Stimulated activated CD8-positive, alpha-beta memory T cell treated with anti-CD3 and anti-CD28 coated beads, Interleukin-2, amount 100 ng/mL, for 1 hour (primary cell): Measurements from ENCODE around the gene NPR2.

Experiments used
- DNase-seq, 2 donors: peaks; one replicate each; pipeline ENCODE4 v3.0.0-alpha.2; 2020; ENCODE audit warnings: low read depth in 2 of 2

Gene NPR2

GRCh38 chr9:35832814-35833213 lies 41.4 kb downstream of the NPR2 start:
- DNase-seq = no peak

- no peak for DNase-seq
Observed at GRCh38 chr9:35834260-35835215, 43.1 kb downstream of the NPR2 start.

GRCh38 chr9:35835216-35835632 lies 43.8 kb downstream of the NPR2 start:
- no peak for DNase-seq

GRCh38 chr9:35835766-35836165 lies 44.4 kb downstream of the NPR2 start:
- DNase-seq = no peak

- DNase-seq = no peak
Observed at GRCh38 chr9:35836595-35836994, 45.2 kb downstream of the NPR2 start.

- DNase-seq = no peak
Observed at GRCh38 chr9:35839926-35840325, 48.5 kb downstream of the NPR2 start.

DNA sequence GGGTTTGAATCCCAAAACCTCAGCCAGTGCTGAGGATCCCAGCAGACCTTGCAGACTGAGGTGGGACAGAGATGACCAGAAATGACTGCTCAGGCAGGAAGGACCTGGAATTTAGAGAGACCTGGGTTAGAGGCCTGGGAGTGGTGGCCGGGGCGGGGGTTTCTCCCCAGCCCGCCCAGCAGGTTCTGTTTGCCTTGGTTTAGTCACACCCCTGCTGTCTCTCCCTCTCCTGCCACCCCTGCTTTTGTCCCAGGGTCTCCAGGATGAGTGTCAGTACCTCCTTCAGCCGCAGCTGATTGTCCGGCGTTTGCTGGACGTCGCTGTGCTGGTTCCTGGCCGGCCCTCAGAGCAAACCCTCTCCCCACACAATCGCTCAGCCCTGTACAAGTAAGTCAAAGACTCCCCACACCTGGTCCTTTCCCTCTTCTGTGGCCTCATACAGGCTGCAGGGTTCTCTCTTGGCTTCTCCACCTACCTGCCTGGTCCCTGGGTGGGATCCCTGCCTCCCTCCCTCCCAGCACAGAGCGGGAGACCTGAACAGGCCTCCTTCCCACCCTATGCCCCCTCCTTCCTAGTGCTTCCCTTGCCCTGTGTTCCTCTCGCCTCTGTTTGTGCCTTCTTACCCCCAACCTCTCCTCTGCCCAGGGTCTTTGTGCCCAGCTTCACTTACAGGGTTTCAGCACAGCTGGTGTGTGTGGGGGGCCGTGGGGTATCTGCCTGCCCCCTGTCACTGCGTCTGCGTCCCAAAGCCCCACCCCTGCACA lies 49.7 kb downstream of the NPR2 start:
- DNase-seq = no peak

DNA sequence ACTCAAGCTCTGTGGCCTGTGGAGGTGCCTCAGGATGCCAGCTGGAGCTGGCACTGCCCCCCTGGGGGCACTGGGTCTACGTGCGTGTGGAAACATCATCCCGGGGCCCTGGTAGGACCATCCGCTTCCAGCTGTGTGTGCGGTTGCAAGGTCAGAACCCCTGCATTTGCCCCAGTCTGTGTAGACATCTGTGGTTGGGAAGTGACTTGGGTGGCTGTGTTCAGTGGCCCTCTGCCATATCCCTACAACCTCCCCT lies 50.2 kb downstream of the NPR2 start:
- no peak for DNase-seq

DNA sequence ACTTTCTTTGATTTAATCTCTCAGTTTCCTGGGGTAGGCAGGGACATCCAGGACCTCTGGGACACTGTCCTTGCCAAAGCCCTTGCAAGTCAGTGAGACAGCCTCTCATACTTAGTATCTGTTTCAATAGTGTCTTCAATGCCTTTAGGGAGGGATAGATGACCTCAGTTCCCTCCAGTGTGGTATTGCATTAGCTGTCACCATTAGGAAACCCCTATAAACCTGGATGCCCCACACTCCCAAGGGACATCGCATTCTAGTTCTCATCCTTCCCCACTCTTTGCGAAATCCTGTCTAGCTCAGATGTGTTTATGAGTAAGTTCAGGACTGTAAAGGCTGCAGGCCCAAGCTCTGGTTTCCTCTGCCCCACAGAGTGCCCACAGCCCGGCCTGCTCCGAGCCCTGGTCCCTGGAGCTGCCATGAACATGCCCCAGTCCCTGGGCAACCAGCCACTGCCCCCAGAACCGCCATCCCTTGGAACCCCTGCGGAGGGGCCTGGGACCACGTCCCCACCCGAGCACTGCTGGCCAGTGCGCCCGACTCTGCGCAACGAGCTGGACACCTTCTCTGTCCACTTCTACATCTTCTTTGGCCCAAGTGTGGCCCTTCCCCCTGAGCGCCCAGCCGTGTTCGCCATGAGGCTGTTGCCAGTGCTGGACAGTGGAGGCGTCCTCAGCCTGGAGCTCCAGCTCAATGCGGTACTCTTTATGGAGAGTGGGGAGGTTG lies 50.8 kb downstream of the NPR2 start:
- DNase-seq = no peak

- no peak for DNase-seq
Observed at GRCh38 chr9:35842795-35843194, 51.4 kb downstream of the NPR2 start.

DNA sequence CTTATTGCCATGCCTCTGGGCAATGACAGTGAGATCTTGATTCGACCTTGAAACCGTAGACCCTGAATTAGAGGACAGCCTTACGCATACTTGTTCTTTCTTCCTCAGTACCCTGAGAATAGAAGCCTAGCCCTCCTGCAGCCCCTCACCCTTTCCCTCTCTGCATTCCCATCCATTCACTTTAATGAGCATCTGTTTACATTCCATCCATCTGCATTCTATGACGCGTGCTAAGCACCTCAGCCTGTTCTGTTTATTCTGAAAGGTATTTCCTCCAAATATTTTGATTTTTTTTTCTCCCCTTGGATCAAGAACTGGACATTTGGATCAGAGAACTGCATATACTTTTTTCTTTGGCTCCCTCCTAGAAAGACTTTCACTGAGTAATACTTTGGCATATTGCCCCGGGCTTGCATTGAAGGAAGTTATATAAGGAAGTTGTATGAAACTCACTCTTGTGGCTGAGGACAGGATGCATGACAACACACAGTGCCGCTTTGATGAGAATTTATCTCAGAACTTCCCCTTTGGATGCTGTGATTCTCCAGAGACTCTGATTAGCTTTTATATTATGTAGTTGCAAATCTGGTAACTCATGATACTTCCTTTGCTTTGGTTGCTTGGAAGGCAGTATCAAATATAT lies 53.4 kb downstream of the NPR2 start:
- DNase-seq = no peak

DNA sequence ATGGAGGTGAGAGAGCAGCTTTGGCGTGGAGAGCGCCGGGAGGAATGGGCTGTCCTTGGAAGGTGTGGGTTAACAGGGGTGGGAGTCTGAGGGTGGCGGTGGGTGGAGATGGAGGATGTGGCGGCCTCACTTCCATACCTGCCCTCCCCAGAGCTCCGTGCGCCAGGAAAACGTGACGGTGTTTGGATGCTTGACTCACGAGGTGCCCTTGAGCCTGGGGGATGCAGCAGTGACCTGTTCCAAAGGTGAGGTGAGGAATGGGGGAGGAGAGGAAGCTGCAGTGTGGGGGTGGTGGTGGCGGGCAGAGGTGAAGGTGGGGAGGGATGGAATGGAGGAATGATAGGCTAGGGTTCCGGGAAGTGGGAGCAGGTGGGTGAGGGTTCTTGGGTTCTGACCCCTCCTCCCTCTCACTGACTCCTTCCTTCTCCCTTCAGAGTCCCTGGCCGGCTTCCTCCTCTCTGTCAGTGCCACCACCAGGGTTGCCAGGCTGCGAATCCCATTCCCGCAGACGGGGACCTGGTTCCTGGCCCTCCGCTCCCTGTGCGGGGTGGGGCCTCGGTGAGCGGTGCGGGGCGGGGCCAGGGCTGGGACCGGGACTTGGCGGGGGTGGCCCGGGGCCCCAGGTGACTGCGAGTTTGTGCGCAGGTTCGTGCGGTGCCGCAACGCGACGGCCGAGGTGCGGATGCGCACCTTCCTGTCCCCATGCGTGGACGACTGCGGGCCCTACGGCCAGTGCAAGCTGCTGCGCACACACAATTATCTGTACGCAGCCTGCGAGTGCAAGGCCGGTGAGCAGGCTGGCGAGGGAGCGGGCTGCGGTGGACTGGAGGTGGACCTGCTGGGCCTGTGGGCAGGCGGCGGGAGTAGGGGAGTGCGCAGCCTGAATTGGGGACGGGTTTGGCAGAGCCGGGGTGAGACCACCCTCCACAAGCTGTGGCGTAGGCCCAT lies 54.7 kb downstream of the NPR2 start:
- DNase-seq = no peak

GRCh38 chr9:35847792-35848572 lies 56.6 kb downstream of the NPR2 start:
- DNase-seq = no peak

DNA sequence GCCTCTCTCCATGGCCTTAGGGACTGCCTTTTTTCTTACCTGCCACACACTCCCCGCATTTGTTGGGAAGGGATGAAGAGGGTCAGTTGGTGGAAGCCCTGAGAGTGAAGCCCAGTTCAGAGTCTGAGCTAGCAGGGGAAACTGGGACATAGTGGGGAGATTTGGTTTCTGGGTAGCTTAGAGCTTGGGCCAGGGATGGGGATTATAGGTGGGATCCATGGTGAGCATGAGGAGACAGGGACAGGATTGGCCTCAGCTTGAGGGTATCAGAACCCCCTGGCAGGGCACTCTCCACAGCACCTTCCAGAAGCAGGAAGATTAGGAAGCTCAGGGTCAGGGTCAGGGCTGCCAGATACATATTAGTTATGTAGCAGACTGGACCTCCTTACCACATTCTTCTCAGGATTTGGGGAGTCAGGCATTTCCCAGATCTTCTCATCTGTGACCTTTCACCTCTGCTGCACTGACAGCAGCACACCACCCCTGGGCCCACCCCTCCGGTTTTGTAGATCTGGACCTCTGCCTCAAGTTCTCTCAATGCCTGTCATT lies 61.0 kb downstream of the NPR2 start:
- no peak for DNase-seq

DNA sequence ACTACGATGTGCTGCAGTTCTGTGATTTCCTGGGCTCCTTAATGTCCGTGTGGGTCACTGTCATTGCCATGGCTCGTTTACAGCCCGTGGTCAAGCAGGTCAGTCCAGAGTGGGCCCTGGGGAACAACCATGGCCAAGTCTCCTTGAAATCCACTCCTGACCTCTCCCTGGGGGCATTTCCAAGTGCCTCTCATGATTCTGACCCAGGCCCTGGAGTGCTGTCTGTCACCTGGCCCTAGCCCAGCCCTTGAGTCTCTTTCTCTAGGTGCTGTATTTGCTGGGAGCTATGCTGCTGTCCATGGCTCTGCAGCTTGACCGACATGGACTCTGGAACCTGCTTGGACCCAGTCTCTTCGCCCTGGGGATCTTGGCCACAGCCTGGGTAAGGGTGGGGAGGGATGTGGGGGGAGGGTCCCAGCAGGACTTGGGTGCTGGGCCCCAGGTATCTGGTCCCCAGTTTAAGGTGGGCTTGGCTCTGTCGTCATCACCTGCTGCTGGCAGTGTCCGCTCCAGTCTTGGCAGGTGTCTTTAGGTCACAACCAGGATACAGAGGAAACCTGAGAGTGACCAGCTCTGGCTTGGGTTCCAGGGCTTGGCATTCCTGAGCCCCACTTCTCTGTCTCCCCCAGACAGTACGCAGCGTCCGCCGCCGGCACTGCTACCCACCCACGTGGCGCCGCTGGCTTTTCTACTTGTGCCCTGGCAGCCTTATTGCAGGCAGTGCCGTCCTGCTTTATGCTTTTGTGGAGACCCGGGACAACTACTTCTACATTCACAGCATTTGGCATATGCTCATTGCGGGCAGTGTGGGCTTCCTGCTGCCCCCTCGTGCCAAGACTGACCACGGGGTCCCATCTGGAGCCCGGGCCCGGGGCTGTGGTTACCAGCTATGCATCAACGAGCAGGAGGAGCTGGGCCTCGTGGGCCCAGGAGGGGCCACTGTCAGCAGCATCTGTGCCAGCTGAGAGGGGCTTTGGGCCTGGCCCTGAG lies 61.8 kb downstream of the NPR2 start:
- no peak for DNase-seq

GRCh38 chr9:35854091-35854762 lies 62.8 kb downstream of the NPR2 start:
- DNase-seq = no peak

GRCh38 chr9:35856206-35856605 lies 64.8 kb downstream of the NPR2 start:
- no peak for DNase-seq

DNA sequence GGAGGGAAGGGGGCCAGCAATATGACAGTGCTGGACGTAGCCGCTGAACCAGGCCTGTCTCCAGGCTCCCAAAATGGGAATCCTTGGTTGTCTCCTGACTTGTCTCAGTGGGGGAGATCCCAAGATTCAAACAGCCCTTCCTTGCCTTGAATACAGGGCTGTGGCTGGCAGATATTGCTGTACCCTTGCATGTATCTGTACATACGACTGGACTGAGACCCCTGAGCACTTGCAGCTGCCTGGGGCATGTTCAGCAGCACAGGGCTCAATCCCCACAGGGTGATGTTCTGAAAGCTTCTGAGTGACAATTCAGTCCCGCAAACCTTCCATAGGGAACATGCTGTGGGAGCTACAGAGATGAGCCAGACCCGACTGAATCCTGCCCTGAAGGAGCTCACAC lies 65.5 kb downstream of the NPR2 start:
- DNase-seq = no peak
